GM12878 (cell line): ENCODE data around the gene CP. TPM values are rescaled to one million over a fixed set of nuclear protein-coding genes. Genes with fewer than 3 reads are reported as not detected.

Source experiments
- ATAC-seq: fragments of 200-7000 bp; cut with Tn5 transposase; 3 replicates; pipeline ENCODE4 v1.9.1; 2020; ENCODE audit warnings: mild to moderate bottlenecking, moderate library complexity
- BruUV-seq: library from RNA; stranded (reverse); fragments of 400-500 nt; replicated peaks from 2 replicates; lab custom pipeline; 2021; lab: Mats Ljungman, UMichigan
- CTCF ChIA-PET: fragments of 300-600 bp; sonication (Branson Sonifier 250); formaldehyde crosslinking; extraction: SDS; loops from one replicate; lab custom pipeline; 2021; ENCODE audit warnings: inconsistent platforms; lab: Yijun Ruan, JAX
- POLR2A ChIA-PET: fragments of 350-600 bp; formaldehyde crosslinking; extraction: SDS; loops from one replicate; lab custom pipeline; 2021; ENCODE audit warnings: inconsistent platforms; lab: Charles Lee
- RAD21 ChIA-PET: fragments of 300-600 bp; sonication (Branson Sonifier 250); formaldehyde crosslinking; loops from one replicate; lab custom pipeline; 2023; ENCODE audit warnings: antibody characterized with exemption; ENCODE audit not compliant: unreplicated experiment; lab: Charles Lee
- SMC1A ChIA-PET: fragments of 300-600 bp; sonication (Branson Sonifier 250); formaldehyde crosslinking; loops from one replicate; lab custom pipeline; 2023; ENCODE audit not compliant: unreplicated experiment, uncharacterized antibody; lab: Charles Lee
- DNase-seq: peaks from one replicate; pipeline ENCODE4 v3.0.0-alpha.2; 2011; ENCODE audit warnings: low read depth, low spot score
- FAIRE-seq: peaks from 3 replicates; lab custom pipeline; 2011; peaks lifted over from hg19 to GRCh38; lab: Jason Lieb, UNC
- H2AFZ ChIP-seq: 2 replicates; pipeline ENCODE4 v1.6.0; 2011; ENCODE audit warnings: low read depth, low read length, control low read depth; ENCODE audit not compliant: control insufficient read depth
- H3K27ac ChIP-seq: 2 replicates; pipeline ENCODE4 v1.5.1; 2011; ENCODE audit warnings: control low read depth; ENCODE audit not compliant: control insufficient read depth, insufficient read depth
- H3K27me3 ChIP-seq, 2 experiments: replicated peaks in 1 of 2; 2 replicates each; pipeline versions ENCODE4 v1.6.0 to v1.6.1; 2011; ENCODE audit warnings: low read length in 1 of 2; ENCODE audit not compliant: control insufficient read depth in 2 of 2, insufficient read depth in 2 of 2
- H3K36me3 ChIP-seq, 2 experiments: 2 replicates each; pipeline ENCODE4 v1.5.1; 2011; ENCODE audit warnings: low read length in 1 of 2; ENCODE audit not compliant: control insufficient read depth in 2 of 2, insufficient read depth in 2 of 2
- H3K4me1 ChIP-seq: 2 replicates; pipeline ENCODE4 v1.6.1; 2011; ENCODE audit warnings: mild to moderate bottlenecking, low read length, moderate library complexity, mixed read lengths; ENCODE audit not compliant: control insufficient read depth, insufficient read depth
- H3K4me2 ChIP-seq: 2 replicates; pipeline ENCODE4 v1.6.0; 2011; ENCODE audit warnings: control low read depth; ENCODE audit not compliant: control insufficient read depth, insufficient read depth
- H3K4me3 ChIP-seq: fragments of 200-600 bp; sonication (generic); 2 replicates; pipeline ENCODE4 v1.5.1; 2016
- H3K79me2 ChIP-seq: 2 replicates; pipeline ENCODE4 v1.6.0; 2011; ENCODE audit warnings: low read length; ENCODE audit not compliant: control insufficient read depth, insufficient read depth
- H3K9ac ChIP-seq: 2 replicates; pipeline ENCODE4 v1.8.0; 2011; ENCODE audit warnings: low read length, control low read depth, mixed read lengths; ENCODE audit not compliant: control insufficient read depth, insufficient read depth
- H3K9me3 ChIP-seq: replicated peaks from 3 replicates; pipeline ENCODE4 v1.5.1; 2011; ENCODE audit warnings: mild to moderate bottlenecking, low read length; ENCODE audit not compliant: control insufficient read depth, insufficient read depth
- H4K20me1 ChIP-seq: 2 replicates; pipeline ENCODE4 v1.6.0; 2011; ENCODE audit not compliant: control insufficient read depth, insufficient read depth
- CBX5 ChIP-seq: sonication (generic); IDR thresholded peaks from 2 replicates; pipeline ENCODE4 v1.6.1; 2016; ENCODE audit warnings: low read depth, moderate library complexity, mild to moderate bottlenecking, inconsistent platforms
- CREB1 ChIP-seq: IDR thresholded peaks from 2 replicates; pipeline ENCODE4 v1.6.1; 2012; ENCODE audit warnings: low read depth, mild to moderate bottlenecking, inconsistent platforms
- EGR1 ChIP-seq, 2 experiments: IDR thresholded peaks; 1 replicate in 1 of 2; 2 replicates in 1 of 2; pipeline ENCODE4 v1.6.1; 2011 to 2012; ENCODE audit warnings: low read depth in 2 of 2, low read length in 2 of 2, borderline replicate concordance in 1 of 2, mild to moderate bottlenecking in 1 of 2, moderate library complexity in 1 of 2
- GABPA ChIP-seq: IDR thresholded peaks from 2 replicates; pipeline ENCODE4 v1.6.1; 2014; ENCODE audit warnings: antibody characterized with exemption, low read depth, mild to moderate bottlenecking, inconsistent platforms
- MTA3 ChIP-seq: IDR thresholded peaks from 2 replicates; pipeline ENCODE4 v1.6.1; 2012; ENCODE audit warnings: low read length, inconsistent platforms, borderline replicate concordance
- ZZZ3 ChIP-seq: IDR thresholded peaks from 2 replicates; pipeline ENCODE4 v1.6.1; 2011; ENCODE audit warnings: low read depth; ENCODE audit not compliant: control insufficient read depth, insufficient read length
- WGBS: methylation state at CpG from one replicate; pipeline ENCODE4 v1.1.6; 2016; ENCODE audit warnings: low lambda C conversion rate; ENCODE audit not compliant: insufficient replicate concordance, insufficient coverage; ENCODE audit errors: missing lambda C conversion rate; 5-methylcytosine and 5-hydroxymethylcytosine counted together
- in situ Hi-C: fragments of 300-500 bp; cut with MboI; formaldehyde crosslinking; loops from 9 replicates; pipeline ENCODE4 v1.14.3; 2018; ENCODE audit warnings: mixed read lengths
- intact Hi-C: fragments of 100-400 bp; cut with micrococcal nuclease; formaldehyde crosslinking; loops from one replicate; pipeline ENCODE4 v1.14.2; 2022; ENCODE audit not compliant: unreplicated experiment
- polyA plus RNA-seq, 11 experiments: library from polyadenylated mRNA; depleted of rRNA in 4 of 11; unstranded in 6 of 11; stranded (reverse) in 5 of 11; fragments of >200 nt; fragmentation: Nextera tagmentation in 4 of 11; fragmentation: Illumina TruSeq in 1 of 11; extraction: Ambion mirVana in 4 of 11; extraction: Trizol in 1 of 11; gene quantifications; 1 replicate in 1 of 11; 2 replicates in 10 of 11; pipeline versions ENCODE4 v1.2.1 to v1.2.3, GENCODE V29; 2011 to 2016; ENCODE audit warnings: inconsistent platforms in 2 of 11, missing spikeins in 2 of 11, low read depth in 1 of 11
- total RNA-seq, 4 experiments: library from RNA; depleted of rRNA in 3 of 4; stranded (reverse); fragments of >200 nt in 3 of 4; fragmentation: Illumina TruSeq in 1 of 4; extraction: Trizol in 1 of 4; gene quantifications; 2 replicates each; pipeline versions ENCODE4 v1.2.1 to v1.2.3, GENCODE V29; 2013 to 2021
- TF ChIP-seq, protein P1 (sequence below): fragments of 150-350 bp; IDR thresholded peaks from 2 replicates; pipeline ENCODE4 v1.6.1; 2014; ENCODE audit warnings: mild to moderate bottlenecking, low read depth, low read length
- TF ChIP-seq, protein P2 (sequence below): fragments of 450-650 bp; IDR thresholded peaks from 2 replicates; pipeline ENCODE4 v1.6.1; 2017; ENCODE audit warnings: mild to moderate bottlenecking, moderate library complexity

Gene CP
- total and polyA plus RNA-seq, 10 of the 15 experiments (the other 5 are each of a cell fraction or from before 2014, with no cell fraction given), result 0.14 to 1.2 (median 0.30) TPM; not detected in 6

GRCh38 chr3:149199474-149199873, 22.2 kb downstream of the CP start:
- H3K9me3 ChIP-seq, result no peaks in the 10 kb centered on the region
- H2AFZ ChIP-seq, result no peak overlapping the region
- peaks cover 11% of the 10 kb centered on the region for H3K4me1 ChIP-seq
- ATAC-seq, result no peak
- no peaks in the 10 kb centered on the region for H4K20me1 ChIP-seq
- H3K36me3 ChIP-seq, result no peaks in the 10 kb centered on the region
- H3K79me2 ChIP-seq, result no peaks in the 10 kb centered on the region
- CTCF ChIA-PET, result no interaction called here
- 38% methylated on average over 4 of the region's 4 CpGs for WGBS
- H3K27me3 ChIP-seq, result no peaks in the 10 kb centered on the region
- H3K4me2 ChIP-seq, result no peak overlapping the region
- no peak overlapping the region for H3K9ac ChIP-seq
- no peak for FAIRE-seq
- no peak overlapping the region for H3K27ac ChIP-seq
- RAD21 ChIA-PET, result no interaction called here
- intact Hi-C loops, result no loop called here
- TF ChIP-seq, protein P1, sequence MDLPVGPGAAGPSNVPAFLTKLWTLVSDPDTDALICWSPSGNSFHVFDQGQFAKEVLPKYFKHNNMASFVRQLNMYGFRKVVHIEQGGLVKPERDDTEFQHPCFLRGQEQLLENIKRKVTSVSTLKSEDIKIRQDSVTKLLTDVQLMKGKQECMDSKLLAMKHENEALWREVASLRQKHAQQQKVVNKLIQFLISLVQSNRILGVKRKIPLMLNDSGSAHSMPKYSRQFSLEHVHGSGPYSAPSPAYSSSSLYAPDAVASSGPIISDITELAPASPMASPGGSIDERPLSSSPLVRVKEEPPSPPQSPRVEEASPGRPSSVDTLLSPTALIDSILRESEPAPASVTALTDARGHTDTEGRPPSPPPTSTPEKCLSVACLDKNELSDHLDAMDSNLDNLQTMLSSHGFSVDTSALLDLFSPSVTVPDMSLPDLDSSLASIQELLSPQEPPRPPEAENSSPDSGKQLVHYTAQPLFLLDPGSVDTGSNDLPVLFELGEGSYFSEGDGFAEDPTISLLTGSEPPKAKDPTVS, result no peak
- TF ChIP-seq CBX5, result no peak
- TF ChIP-seq CREB1, result no peak
- SMC1A ChIA-PET, result no interaction called here
- H3K4me3 ChIP-seq, result no peak overlapping the region
- BruUV-seq, result no TSS peak
- in situ Hi-C loops, result no loop called here
- no peak for DNase-seq
- POLR2A ChIA-PET, result no interaction called here

DNA sequence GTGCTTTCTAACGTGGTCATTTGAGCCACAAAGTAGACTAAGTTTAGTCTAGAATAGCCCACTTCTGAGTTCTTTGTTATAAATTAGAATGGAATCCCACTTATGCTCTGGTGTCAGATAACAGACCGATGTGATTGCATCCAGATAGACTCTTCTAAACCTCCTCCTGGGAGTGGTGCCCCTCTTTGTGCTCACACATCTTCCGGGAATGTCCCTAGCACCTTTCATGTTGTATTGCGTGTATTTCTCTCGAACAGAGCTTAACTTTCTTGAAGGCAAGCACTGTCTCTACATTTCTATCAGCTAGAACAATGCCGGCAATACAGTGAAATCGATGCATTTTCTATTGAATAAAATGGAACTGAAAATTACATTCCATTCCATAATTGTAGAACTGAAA, 23.0 kb downstream of the CP start:
- WGBS, result 54% methylated on average over 7 of the region's 7 CpGs
- no peak overlapping the region for H3K27ac ChIP-seq
- no peak overlapping the region for H3K4me2 ChIP-seq
- FAIRE-seq, result no peak
- no peaks in the 10 kb centered on the region for H4K20me1 ChIP-seq
- peaks cover 4% of the 10 kb centered on the region for H3K4me1 ChIP-seq
- ATAC-seq, result no peak
- H3K27me3 ChIP-seq, result no peaks in the 10 kb centered on the region
- POLR2A ChIA-PET, result no interaction called here
- no peaks in the 10 kb centered on the region for H3K79me2 ChIP-seq
- in situ Hi-C loops (no loop called here), intact Hi-C loops (no loop called here)
- DNase-seq, result no peak
- H2AFZ ChIP-seq, result no peak overlapping the region
- BruUV-seq, result no TSS peak
- CTCF ChIA-PET, result no interaction called here
- H3K9me3 ChIP-seq, result no peaks in the 10 kb centered on the region
- H3K36me3 ChIP-seq, result no peaks in the 10 kb centered on the region
- H3K9ac ChIP-seq, result no peak overlapping the region
- SMC1A ChIA-PET, result no interaction called here
- no peak overlapping the region for H3K4me3 ChIP-seq
- RAD21 ChIA-PET, result no interaction called here
- TF ChIP-seq GABPA (no peak), EGR1 (IDR thresholded peaks at IDR 0.05; ENCODE audit: borderline replicate concordance in 1 of 2, low read depth in 2 of 2, low read length in 2 of 2) (no peak), MTA3 (no peak), ZZZ3 (no peak)
- TF ChIP-seq, protein P2, sequence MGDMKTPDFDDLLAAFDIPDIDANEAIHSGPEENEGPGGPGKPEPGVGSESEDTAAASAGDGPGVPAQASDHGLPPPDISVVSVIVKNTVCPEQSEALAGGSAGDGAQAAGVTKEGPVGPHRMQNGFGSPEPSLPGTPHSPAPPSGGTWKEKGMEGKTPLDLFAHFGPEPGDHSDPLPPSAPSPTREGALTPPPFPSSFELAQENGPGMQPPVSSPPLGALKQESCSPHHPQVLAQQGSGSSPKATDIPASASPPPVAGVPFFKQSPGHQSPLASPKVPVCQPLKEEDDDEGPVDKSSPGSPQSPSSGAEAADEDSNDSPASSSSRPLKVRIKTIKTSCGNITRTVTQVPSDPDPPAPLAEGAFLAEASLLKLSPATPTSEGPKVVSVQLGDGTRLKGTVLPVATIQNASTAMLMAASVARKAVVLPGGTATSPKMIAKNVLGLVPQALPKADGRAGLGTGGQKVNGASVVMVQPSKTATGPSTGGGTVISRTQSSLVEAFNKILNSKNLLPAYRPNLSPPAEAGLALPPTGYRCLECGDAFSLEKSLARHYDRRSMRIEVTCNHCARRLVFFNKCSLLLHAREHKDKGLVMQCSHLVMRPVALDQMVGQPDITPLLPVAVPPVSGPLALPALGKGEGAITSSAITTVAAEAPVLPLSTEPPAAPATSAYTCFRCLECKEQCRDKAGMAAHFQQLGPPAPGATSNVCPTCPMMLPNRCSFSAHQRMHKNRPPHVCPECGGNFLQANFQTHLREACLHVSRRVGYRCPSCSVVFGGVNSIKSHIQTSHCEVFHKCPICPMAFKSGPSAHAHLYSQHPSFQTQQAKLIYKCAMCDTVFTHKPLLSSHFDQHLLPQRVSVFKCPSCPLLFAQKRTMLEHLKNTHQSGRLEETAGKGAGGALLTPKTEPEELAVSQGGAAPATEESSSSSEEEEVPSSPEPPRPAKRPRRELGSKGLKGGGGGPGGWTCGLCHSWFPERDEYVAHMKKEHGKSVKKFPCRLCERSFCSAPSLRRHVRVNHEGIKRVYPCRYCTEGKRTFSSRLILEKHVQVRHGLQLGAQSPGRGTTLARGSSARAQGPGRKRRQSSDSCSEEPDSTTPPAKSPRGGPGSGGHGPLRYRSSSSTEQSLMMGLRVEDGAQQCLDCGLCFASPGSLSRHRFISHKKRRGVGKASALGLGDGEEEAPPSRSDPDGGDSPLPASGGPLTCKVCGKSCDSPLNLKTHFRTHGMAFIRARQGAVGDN, result no peak
